Neuron (in vitro differentiated cells): ENCODE measurements around the gene RUNX2.

Experiments
- H2AFZ ChIP-seq: one replicate; pipeline ENCODE4 v1.6.1; 2013; ENCODE audit warnings: low read depth, mild to moderate bottlenecking, inconsistent platforms, low read length, moderate library complexity
- H3K27me3 ChIP-seq: one replicate; pipeline ENCODE4 v1.6.1; 2013; ENCODE audit warnings: low read length; ENCODE audit not compliant: insufficient read depth
- H3K36me3 ChIP-seq: one replicate; pipeline ENCODE4 v1.6.1; 2013; ENCODE audit warnings: low read length; ENCODE audit not compliant: insufficient read depth
- H3K4me1 ChIP-seq: one replicate; pipeline ENCODE4 v1.6.1; 2013; ENCODE audit warnings: low read length; ENCODE audit not compliant: insufficient read depth
- H3K4me3 ChIP-seq: 2 replicates; pipeline ENCODE4 v1.5.1; 2013; ENCODE audit warnings: mild to moderate bottlenecking, low read length, moderate library complexity
- H3K9me3 ChIP-seq: one replicate; pipeline ENCODE4 v1.6.1; 2013; ENCODE audit warnings: low read length

RUNX2 gene

DNA sequence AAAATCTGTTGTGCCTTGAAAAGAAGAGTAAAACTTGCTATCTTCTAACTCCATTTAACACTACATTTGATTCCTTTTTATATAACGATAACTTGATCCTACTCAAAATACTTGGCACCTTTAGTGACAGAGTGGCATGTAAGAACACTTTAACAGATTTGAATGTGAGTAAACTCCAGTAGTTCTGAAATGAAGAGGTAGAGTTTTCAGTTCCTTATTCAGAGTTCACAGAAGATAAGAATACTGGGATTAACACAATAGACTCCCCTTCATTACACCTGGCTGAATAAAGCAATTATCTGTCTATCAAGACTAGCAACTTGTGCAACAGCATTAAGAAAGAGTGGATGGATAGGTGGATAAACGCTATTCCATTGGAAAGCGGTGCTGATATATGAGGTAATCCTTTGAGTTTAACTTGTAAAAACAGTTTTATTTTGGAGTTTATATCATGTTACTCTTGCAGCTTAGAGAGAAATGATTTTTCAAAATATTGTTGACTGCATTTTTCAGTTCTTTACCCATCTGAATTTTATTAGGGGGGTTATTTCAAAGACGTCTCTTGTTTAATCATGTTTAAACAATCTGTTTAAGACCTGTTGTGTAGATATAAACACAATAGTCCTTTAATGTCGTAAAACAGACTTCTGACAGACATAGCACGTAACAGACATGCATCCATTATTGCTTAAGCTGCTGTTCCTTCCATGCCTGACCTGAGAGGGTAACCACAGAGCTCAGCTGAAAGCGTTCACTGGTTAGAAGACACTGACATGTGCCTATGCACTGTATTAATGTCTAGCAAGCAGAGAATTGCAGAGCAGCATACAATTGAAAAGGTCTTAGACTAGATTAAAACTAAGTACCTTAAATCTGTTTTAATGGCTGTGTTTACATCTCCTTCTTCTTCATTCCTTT is 152.0 kb downstream of the RUNX2 start:
- Histone ChIP-seq H3K4me1 (peaks cover 12% of the 10 kb centered on the region), H2AFZ (no peak overlapping the region), H3K9me3 (no peaks in the 10 kb centered on the region), H3K4me3 (no peak overlapping the region), H3K27me3 (no peaks in the 10 kb centered on the region), H3K36me3 (no peaks in the 10 kb centered on the region)

GRCh38 chr6:45480752-45481415 is 152.8 kb downstream of the RUNX2 start:
- peaks cover 12% of the 10 kb centered on the region for H3K4me1 ChIP-seq

GRCh38 chr6:45483021-45483420 is 154.9 kb downstream of the RUNX2 start:
- Histone ChIP-seq H3K4me1 (peaks cover 12% of the 10 kb centered on the region), H3K4me3 (no peak overlapping the region), H3K36me3 (no peaks in the 10 kb centered on the region), H2AFZ (no peak overlapping the region), H3K27me3 (no peaks in the 10 kb centered on the region), H3K9me3 (no peaks in the 10 kb centered on the region)

More at GRCh38 chr6:45480752-45481415, 152.8 kb downstream of the RUNX2 start:
- Histone ChIP-seq H2AFZ (no peak overlapping the region), H3K27me3 (no peaks in the 10 kb centered on the region), H3K36me3 (no peaks in the 10 kb centered on the region), H3K9me3 (no peaks in the 10 kb centered on the region), H3K4me3 (no peak overlapping the region)

DNA sequence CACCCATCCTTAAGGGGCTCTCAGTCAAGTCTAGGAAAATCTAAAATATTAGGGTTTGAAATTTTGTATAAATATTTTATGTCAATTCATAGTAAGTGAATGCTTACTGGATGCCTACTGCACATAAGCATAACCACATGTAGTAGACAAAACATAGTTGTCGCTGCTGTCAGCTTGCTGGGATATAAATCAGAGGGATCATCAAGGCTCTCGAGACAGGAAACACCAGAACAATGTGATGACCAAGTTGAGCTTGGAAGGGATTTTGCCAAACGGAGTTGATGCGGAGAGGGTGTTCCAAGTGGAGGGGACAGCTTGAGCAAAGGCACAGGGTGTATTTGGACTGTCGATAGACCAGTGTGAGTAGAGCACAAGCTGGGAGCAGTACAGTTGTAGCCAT is 155.4 kb downstream of the RUNX2 start:
- H2AFZ ChIP-seq, result no peak overlapping the region
- no peaks in the 10 kb centered on the region for H3K36me3 ChIP-seq
- H3K9me3 ChIP-seq, result no peaks in the 10 kb centered on the region
- no peak overlapping the region for H3K4me3 ChIP-seq
- peaks cover 12% of the 10 kb centered on the region for H3K4me1 ChIP-seq
- no peaks in the 10 kb centered on the region for H3K27me3 ChIP-seq

DNA sequence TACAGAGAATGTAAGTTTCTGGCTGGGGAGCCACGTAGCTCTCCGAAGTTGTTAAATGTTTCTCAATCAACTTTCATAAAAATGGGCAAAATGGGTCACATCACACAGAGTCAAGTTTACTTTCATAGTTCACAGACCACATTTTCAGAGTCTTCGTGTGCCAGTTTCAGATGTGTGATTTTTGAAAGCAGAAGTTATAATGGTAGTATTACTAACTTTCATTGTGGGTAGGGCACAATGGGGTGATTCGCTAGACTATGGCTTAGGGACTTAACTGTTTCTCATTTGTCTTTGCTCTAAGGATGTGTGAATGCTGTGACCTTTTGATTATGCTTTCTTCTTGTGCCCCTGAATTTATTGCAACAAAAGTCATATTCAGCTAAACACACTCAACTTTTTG is 158.6 kb downstream of the RUNX2 start:
- Histone ChIP-seq H3K27me3 (no peaks in the 10 kb centered on the region), H3K4me3 (no peak overlapping the region), H3K36me3 (no peaks in the 10 kb centered on the region), H3K9me3 (no peaks in the 10 kb centered on the region), H2AFZ (no peak overlapping the region), H3K4me1 (no peaks in the 10 kb centered on the region)

- H3K9me3 ChIP-seq, result no peaks in the 10 kb centered on the region
- H2AFZ ChIP-seq, result no peak overlapping the region
- H3K4me3 ChIP-seq, result no peak overlapping the region
- no peaks in the 10 kb centered on the region for H3K36me3 ChIP-seq
- H3K27me3 ChIP-seq, result no peaks in the 10 kb centered on the region
- no peaks in the 10 kb centered on the region for H3K4me1 ChIP-seq
Observed at GRCh38 chr6:45487645-45488044, 159.5 kb downstream of the RUNX2 start.

- Histone ChIP-seq H3K27me3 (no peaks in the 10 kb centered on the region), H3K4me1 (no peaks in the 10 kb centered on the region), H3K9me3 (no peaks in the 10 kb centered on the region), H3K4me3 (no peak overlapping the region), H2AFZ (no peak overlapping the region), H3K36me3 (no peaks in the 10 kb centered on the region)
Observed at GRCh38 chr6:45488269-45488668, 160.1 kb downstream of the RUNX2 start.

GRCh38 chr6:45488889-45489288 is 160.8 kb downstream of the RUNX2 start:
- Histone ChIP-seq H3K4me1 (no peaks in the 10 kb centered on the region), H3K4me3 (no peak overlapping the region), H3K36me3 (no peaks in the 10 kb centered on the region)

GRCh38 chr6:45491048-45491735 is 163.1 kb downstream of the RUNX2 start:
- H3K9me3 ChIP-seq, result no peaks in the 10 kb centered on the region
- no peaks in the 10 kb centered on the region for H3K27me3 ChIP-seq
- no peak overlapping the region for H2AFZ ChIP-seq
- H3K36me3 ChIP-seq, result no peaks in the 10 kb centered on the region
- no peaks in the 10 kb centered on the region for H3K4me1 ChIP-seq
- no peak overlapping the region for H3K4me3 ChIP-seq

More at GRCh38 chr6:45488889-45489288, 160.8 kb downstream of the RUNX2 start:
- no peak overlapping the region for H2AFZ ChIP-seq
- no peaks in the 10 kb centered on the region for H3K27me3 ChIP-seq
- no peaks in the 10 kb centered on the region for H3K9me3 ChIP-seq

GRCh38 chr6:45491874-45492273 is 163.7 kb downstream of the RUNX2 start:
- Histone ChIP-seq H3K4me3 (no peak overlapping the region), H2AFZ (no peak overlapping the region), H3K36me3 (no peaks in the 10 kb centered on the region), H3K4me1 (no peaks in the 10 kb centered on the region), H3K9me3 (no peaks in the 10 kb centered on the region), H3K27me3 (no peaks in the 10 kb centered on the region)

GRCh38 chr6:45493761-45494160 is 165.6 kb downstream of the RUNX2 start:
- H3K27me3 ChIP-seq, result no peaks in the 10 kb centered on the region
- H2AFZ ChIP-seq, result no peak overlapping the region
- no peaks in the 10 kb centered on the region for H3K4me1 ChIP-seq
- no peaks in the 10 kb centered on the region for H3K9me3 ChIP-seq
- H3K4me3 ChIP-seq, result no peak overlapping the region
- no peaks in the 10 kb centered on the region for H3K36me3 ChIP-seq

DNA sequence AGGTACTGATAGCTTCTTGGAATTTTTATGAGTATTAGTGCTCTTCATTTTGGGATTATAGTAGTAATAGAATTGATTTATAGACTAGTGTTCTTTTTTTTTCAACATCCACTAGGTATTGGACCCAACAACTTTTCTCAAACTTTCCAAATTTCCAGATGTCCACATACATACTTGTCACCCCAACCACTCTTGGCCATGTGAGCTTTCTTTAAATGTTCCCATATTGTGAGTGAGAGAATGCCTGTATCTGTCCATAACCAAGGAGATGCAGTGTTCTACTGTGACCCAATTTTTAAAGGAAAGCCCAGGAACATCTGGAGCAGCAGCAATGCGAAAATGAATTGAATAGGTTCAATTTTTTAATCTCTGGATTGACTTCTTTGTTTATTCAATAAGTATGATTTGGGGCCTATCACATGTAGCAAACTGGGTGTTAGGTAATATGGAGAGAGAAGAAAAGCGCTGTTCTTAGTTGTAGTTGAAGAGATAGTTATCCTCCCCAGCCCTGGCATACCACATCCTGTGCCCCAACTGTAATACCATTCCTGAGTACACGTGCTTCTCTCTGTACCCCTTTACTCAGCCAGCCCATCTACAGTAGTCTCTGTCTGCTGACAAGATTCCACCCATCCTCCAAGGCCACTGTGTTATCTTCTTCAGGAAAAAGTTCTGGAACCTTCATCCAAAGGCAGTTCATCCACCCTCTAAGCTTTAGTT is 166.4 kb downstream of the RUNX2 start:
- Histone ChIP-seq H3K4me3 (no peak overlapping the region), H3K36me3 (no peaks in the 10 kb centered on the region), H2AFZ (no peak overlapping the region), H3K4me1 (no peaks in the 10 kb centered on the region), H3K27me3 (no peaks in the 10 kb centered on the region), H3K9me3 (no peaks in the 10 kb centered on the region)
